Duodenal mucosa (tissue), 2 donors: Measurements from ENCODE around the gene SOD3.

ENCODE experiments used
- H3K27ac ChIP-seq: one replicate; pipeline ENCODE4 v1.7.0; 2013; ENCODE audit warnings: low read depth, low read length
- H3K27me3 ChIP-seq, 2 donors: one replicate each; pipeline ENCODE4 v1.7.0; 2013; ENCODE audit warnings: low read length in 2 of 2, control low read depth in 1 of 2; ENCODE audit not compliant: insufficient read depth in 2 of 2, control insufficient read depth in 1 of 2
- H3K36me3 ChIP-seq, 2 donors: one replicate each; pipeline ENCODE4 v1.7.0; 2013; ENCODE audit warnings: low read length in 2 of 2, control low read depth in 1 of 2; ENCODE audit not compliant: insufficient read depth in 2 of 2, control insufficient read depth in 1 of 2
- H3K4me1 ChIP-seq, 2 donors: one replicate each; pipeline ENCODE4 v1.7.0; 2013; ENCODE audit warnings: low read length in 2 of 2, control low read depth in 1 of 2; ENCODE audit not compliant: insufficient read depth in 2 of 2, control insufficient read depth in 1 of 2
- H3K4me3 ChIP-seq, 2 donors: one replicate each; pipeline ENCODE4 v1.7.0; 2013; ENCODE audit warnings: low read length in 2 of 2, low read depth in 1 of 2
- H3K9ac ChIP-seq, 2 donors: one replicate each; pipeline ENCODE4 v1.7.0; 2013; ENCODE audit warnings: low read length in 2 of 2, low read depth in 1 of 2
- H3K9me3 ChIP-seq, 2 donors: one replicate each; pipeline ENCODE4 v1.7.0; 2013; ENCODE audit warnings: low read length in 2 of 2, control low read depth in 1 of 2; ENCODE audit not compliant: control insufficient read depth in 1 of 2

SOD3 gene

GRCh38 chr4:24764345-24764744 lies 31.0 kb upstream of the SOD3 start:
- H3K9me3 ChIP-seq: no peaks in the 10 kb centered on the region
- no peak overlapping the region for H3K4me3 ChIP-seq
- H3K9ac ChIP-seq: no peak overlapping the region
- no peaks in the 10 kb centered on the region for H3K36me3 ChIP-seq
- no peaks in the 10 kb centered on the region for H3K4me1 ChIP-seq
- no peak overlapping the region for H3K27ac ChIP-seq
- H3K27me3 ChIP-seq: no peaks in the 10 kb centered on the region

- Histone ChIP-seq H3K27ac (no peak overlapping the region), H3K4me1 (no peaks in the 10 kb centered on the region), H3K9me3 (no peaks in the 10 kb centered on the region), H3K9ac (no peak overlapping the region), H3K36me3 (no peaks in the 10 kb centered on the region), H3K27me3 (no peaks in the 10 kb centered on the region), H3K4me3 (no peak overlapping the region)
Measured at GRCh38 chr4:24765376-24765988, 29.9 kb upstream of the SOD3 start.

GRCh38 chr4:24768006-24768405 lies 27.4 kb upstream of the SOD3 start:
- H3K27ac ChIP-seq: no peak overlapping the region
- H3K9me3 ChIP-seq: no peaks in the 10 kb centered on the region
- no peak overlapping the region for H3K4me3 ChIP-seq
- no peak overlapping the region for H3K9ac ChIP-seq
- H3K36me3 ChIP-seq: no peaks in the 10 kb centered on the region
- no peaks in the 10 kb centered on the region for H3K27me3 ChIP-seq
- no peaks in the 10 kb centered on the region for H3K4me1 ChIP-seq

GRCh38 chr4:24768604-24769003 lies 26.8 kb upstream of the SOD3 start:
- Histone ChIP-seq H3K27ac (no peak overlapping the region), H3K27me3 (no peaks in the 10 kb centered on the region), H3K4me3 (no peak overlapping the region), H3K9me3 (no peaks in the 10 kb centered on the region), H3K4me1 (no peaks in the 10 kb centered on the region), H3K36me3 (no peaks in the 10 kb centered on the region), H3K9ac (no peak overlapping the region)

GRCh38 chr4:24769571-24769970 lies 25.8 kb upstream of the SOD3 start:
- H3K27ac ChIP-seq: no peak overlapping the region
- no peaks in the 10 kb centered on the region for H3K27me3 ChIP-seq
- H3K4me3 ChIP-seq: no peak overlapping the region
- H3K4me1 ChIP-seq: no peaks in the 10 kb centered on the region
- H3K36me3 ChIP-seq: no peaks in the 10 kb centered on the region
- H3K9me3 ChIP-seq: no peaks in the 10 kb centered on the region
- H3K9ac ChIP-seq: no peak overlapping the region

- no peak overlapping the region for H3K4me3 ChIP-seq
- H3K9me3 ChIP-seq: no peaks in the 10 kb centered on the region
- no peaks in the 10 kb centered on the region for H3K4me1 ChIP-seq
- no peaks in the 10 kb centered on the region for H3K36me3 ChIP-seq
- no peak overlapping the region for H3K9ac ChIP-seq
- H3K27ac ChIP-seq: no peak overlapping the region
- no peaks in the 10 kb centered on the region for H3K27me3 ChIP-seq
Measured at GRCh38 chr4:24770032-24770584, 25.3 kb upstream of the SOD3 start.

GRCh38 chr4:24770667-24771066 lies 24.7 kb upstream of the SOD3 start:
- H3K9ac ChIP-seq: no peak overlapping the region
- no peaks in the 10 kb centered on the region for H3K27me3 ChIP-seq
- no peak overlapping the region for H3K27ac ChIP-seq
- H3K4me3 ChIP-seq: no peak overlapping the region
- no peaks in the 10 kb centered on the region for H3K9me3 ChIP-seq
- no peaks in the 10 kb centered on the region for H3K4me1 ChIP-seq
- H3K36me3 ChIP-seq: no peaks in the 10 kb centered on the region

- Histone ChIP-seq H3K4me3 (no peak overlapping the region), H3K36me3 (no peaks in the 10 kb centered on the region), H3K27ac (no peak overlapping the region)
Measured at GRCh38 chr4:24771241-24771640, 24.1 kb upstream of the SOD3 start.

GRCh38 chr4:24772061-24772705 lies 23.2 kb upstream of the SOD3 start:
- H3K4me3 ChIP-seq: no peak overlapping the region
- no peaks in the 10 kb centered on the region for H3K4me1 ChIP-seq
- no peaks in the 10 kb centered on the region for H3K9me3 ChIP-seq
- H3K9ac ChIP-seq: no peak overlapping the region
- H3K36me3 ChIP-seq: no peaks in the 10 kb centered on the region
- no peak overlapping the region for H3K27ac ChIP-seq
- no peaks in the 10 kb centered on the region for H3K27me3 ChIP-seq

More at GRCh38 chr4:24771241-24771640, 24.1 kb upstream of the SOD3 start:
- no peaks in the 10 kb centered on the region for H3K27me3 ChIP-seq
- no peak overlapping the region for H3K9ac ChIP-seq
- no peaks in the 10 kb centered on the region for H3K9me3 ChIP-seq
- H3K4me1 ChIP-seq: no peaks in the 10 kb centered on the region

GRCh38 chr4:24772952-24773351 lies 22.4 kb upstream of the SOD3 start:
- Histone ChIP-seq H3K9ac (no peak overlapping the region), H3K4me3 (no peak overlapping the region), H3K36me3 (no peaks in the 10 kb centered on the region), H3K27me3 (no peaks in the 10 kb centered on the region), H3K27ac (no peak overlapping the region), H3K9me3 (no peaks in the 10 kb centered on the region), H3K4me1 (no peaks in the 10 kb centered on the region)
